Stomach (tissue), 9 donors: Measurements from ENCODE around the gene GIPC2. TPM values are rescaled to one million over a fixed set of nuclear protein-coding genes. Genes with fewer than 3 reads are reported as not detected.
"Not testable (repeated sequence)": the region's sequence is repeated elsewhere in the genome, so short reads cannot be mapped to it uniquely, and the experiment has no call there.

Experiments
- DNase-seq, 2 donors: peaks; one replicate each; pipeline versions ENCODE4 v3.0.0 to v3.0.0-alpha.2; 2013 to 2019
- H3K27ac ChIP-seq, 5 donors: fragments of 200-600 bp in 4 of 5; sonication (generic) in 4 of 5; one replicate each; pipeline ENCODE4 v1.5.1; 2013 to 2019; ENCODE audit warnings: mild to moderate bottlenecking in 1 of 5, moderate library complexity in 1 of 5
- H3K27me3 ChIP-seq, 3 donors: fragments of 200-600 bp; sonication (generic); one replicate each; pipeline ENCODE4 v1.5.1; 2017 to 2019; ENCODE audit warnings: mixed run types in 1 of 3
- H3K36me3 ChIP-seq, 4 donors: fragments of 200-600 bp; sonication (generic); 1 replicate in 3 of 4; 2 replicates in 1 of 4; pipeline ENCODE4 v1.5.1; 2016 to 2019
- H3K4me1 ChIP-seq, 4 donors: fragments of 200-600 bp; sonication (generic); one replicate each; pipeline ENCODE4 v1.5.1; 2016 to 2019
- H3K4me3 ChIP-seq, 4 donors: fragments of 200-600 bp; sonication (generic) in 3 of 4; one replicate each; pipeline ENCODE4 v1.5.1; 2016 to 2019; ENCODE audit warnings: mild to moderate bottlenecking in 1 of 4
- H3K9me3 ChIP-seq, 4 donors: fragments of 200-600 bp; sonication (generic); one replicate each; pipeline ENCODE4 v1.5.1; 2016 to 2019
- EP300 ChIP-seq: sonication (generic); formaldehyde crosslinking; IDR thresholded peaks from one replicate; pipeline ENCODE4 v1.6.1; 2017; ENCODE audit warnings: antibody characterized with exemption
- POLR2A ChIP-seq, 4 donors: fragments of 450-650 bp; IDR thresholded peaks; one replicate each; pipeline ENCODE4 v1.6.1; 2016; ENCODE audit warnings: antibody characterized with exemption in 4 of 4, control low read depth in 2 of 4, mild to moderate bottlenecking in 1 of 4, moderate library complexity in 1 of 4
- POLR2AphosphoS5 ChIP-seq, 3 donors: sonication (generic); formaldehyde crosslinking; IDR thresholded peaks; one replicate each; pipeline ENCODE4 v1.6.1; 2016; ENCODE audit warnings: antibody characterized with exemption in 3 of 3
- WGBS, 5 donors: extraction: QIAGEN DNeasy Blood & Tissue Kit in 3 of 5; methylation state at CpG; one replicate each; pipeline versions ENCODE4 v1.1.5 to v1.1.7; 2013 to 2018; 5-methylcytosine and 5-hydroxymethylcytosine counted together
- intact Hi-C: fragments of 100-400 bp; cut with DNase I; formaldehyde crosslinking; loops from one replicate; pipeline ENCODE4 v1.15.1; 2023; ENCODE audit warnings: low total_unique reads
- polyA plus RNA-seq, 3 donors: library from polyadenylated mRNA; stranded (reverse); fragments of 200-250 nt; gene quantifications; one replicate each; pipeline ENCODE4 v1.2.3, GENCODE V29; 2013
- total RNA-seq, 5 donors: library from RNA; depleted of rRNA; stranded (reverse); fragments of >200 nt; gene quantifications; one replicate each; pipeline versions ENCODE4 v1.1.0 to v1.2.3, GENCODE V29; 2014 to 2016
- TF ChIP-seq, protein P1 (sequence below), 7 experiments: fragments of 450-650 bp in 4 of 7; fragments of 200-600 bp in 3 of 7; sonication (generic) in 3 of 7; IDR thresholded peaks; one replicate each; pipeline ENCODE4 v1.5.1; 2016 to 2019; ENCODE audit warnings: antibody characterized with exemption in 7 of 7, control low read depth in 2 of 7, mild to moderate bottlenecking in 1 of 7
- donor health status: healthy with polysubstance abuse.
- donor health status: Bipolar disorder and iron deficiency.
- donor health status: healthy.

Gene GIPC2
- total and polyA plus RNA-seq, 8 donors, result 2.3 to 23.8 (median 5.2) TPM

DNA sequence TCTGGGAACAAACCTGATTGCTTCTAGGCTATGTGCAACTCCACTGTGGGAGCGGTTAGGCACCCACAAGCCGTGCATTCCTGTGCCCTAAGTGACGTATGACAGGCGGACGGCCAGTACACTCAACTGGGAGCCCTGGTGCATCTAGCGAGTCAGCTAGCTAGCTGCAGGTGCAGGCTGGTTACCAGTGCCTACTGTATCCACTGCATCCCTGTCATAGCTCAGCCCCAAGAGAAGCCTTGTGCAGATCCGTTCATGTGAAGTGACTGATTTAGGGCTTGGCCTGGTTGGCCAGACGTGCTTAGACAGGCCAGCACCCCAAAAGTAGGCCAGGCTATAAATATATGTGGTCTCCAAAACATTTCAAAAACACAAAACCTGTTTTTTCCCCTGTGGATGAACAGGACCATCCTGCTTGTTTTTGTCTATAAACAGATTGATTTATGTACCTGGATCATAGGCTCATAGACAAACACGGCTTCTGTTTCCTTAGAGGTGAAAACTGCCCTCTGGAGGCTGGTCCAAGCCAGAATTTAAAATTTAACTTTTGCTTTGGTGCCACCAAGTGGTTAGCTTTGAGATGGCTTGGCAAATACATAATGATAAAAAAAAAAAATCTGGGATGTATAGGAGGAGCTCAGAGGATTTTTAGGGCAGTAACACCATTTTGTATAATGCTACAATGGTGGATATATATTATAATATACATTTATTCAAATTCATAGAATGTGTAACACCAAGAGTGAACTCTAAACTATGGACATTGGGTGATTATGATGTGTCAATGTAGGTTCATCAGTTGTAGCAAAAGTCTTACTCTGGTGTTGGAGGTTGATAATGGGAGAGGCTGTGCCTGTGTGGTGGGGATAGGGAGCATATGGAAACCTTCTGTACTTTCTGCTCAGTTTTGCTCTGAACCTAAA is 68.5 kb downstream of the GIPC2 start:
- Histone ChIP-seq H3K27me3 (no peaks in the 10 kb centered on the region), H3K9me3 (no peaks in the 10 kb centered on the region), H3K36me3 (no peaks in the 10 kb centered on the region), H3K27ac (no peak overlapping the region), H3K4me3 (no peak overlapping the region), H3K4me1 (peaks cover 0 to 7% (median 0%) of the 10 kb centered on the region in 4 donors)
- TF ChIP-seq POLR2A (IDR thresholded peaks at IDR 0.05), result no peak
- TF ChIP-seq, protein P1, sequence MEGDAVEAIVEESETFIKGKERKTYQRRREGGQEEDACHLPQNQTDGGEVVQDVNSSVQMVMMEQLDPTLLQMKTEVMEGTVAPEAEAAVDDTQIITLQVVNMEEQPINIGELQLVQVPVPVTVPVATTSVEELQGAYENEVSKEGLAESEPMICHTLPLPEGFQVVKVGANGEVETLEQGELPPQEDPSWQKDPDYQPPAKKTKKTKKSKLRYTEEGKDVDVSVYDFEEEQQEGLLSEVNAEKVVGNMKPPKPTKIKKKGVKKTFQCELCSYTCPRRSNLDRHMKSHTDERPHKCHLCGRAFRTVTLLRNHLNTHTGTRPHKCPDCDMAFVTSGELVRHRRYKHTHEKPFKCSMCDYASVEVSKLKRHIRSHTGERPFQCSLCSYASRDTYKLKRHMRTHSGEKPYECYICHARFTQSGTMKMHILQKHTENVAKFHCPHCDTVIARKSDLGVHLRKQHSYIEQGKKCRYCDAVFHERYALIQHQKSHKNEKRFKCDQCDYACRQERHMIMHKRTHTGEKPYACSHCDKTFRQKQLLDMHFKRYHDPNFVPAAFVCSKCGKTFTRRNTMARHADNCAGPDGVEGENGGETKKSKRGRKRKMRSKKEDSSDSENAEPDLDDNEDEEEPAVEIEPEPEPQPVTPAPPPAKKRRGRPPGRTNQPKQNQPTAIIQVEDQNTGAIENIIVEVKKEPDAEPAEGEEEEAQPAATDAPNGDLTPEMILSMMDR (IDR thresholded peaks at IDR 0.05), result peak in 5 of 7 experiments; percentile 73 to 88 (median 85)
- TF ChIP-seq POLR2AphosphoS5 (IDR thresholded peaks at IDR 0.05), result peak in 1 of 3 donors; percentile 59
- intact Hi-C loops, result loop anchor here (10.0 kb wide), 1 partner anchor 139 kb away; the partner anchor contains the start of gene FUBP1
- WGBS, 5 donors, result 66 to 77% (median 73%) methylated on average over 8 to 9 of the region's 9 CpGs
- peak; percentile 65 to 88 for DNase-seq

DNA sequence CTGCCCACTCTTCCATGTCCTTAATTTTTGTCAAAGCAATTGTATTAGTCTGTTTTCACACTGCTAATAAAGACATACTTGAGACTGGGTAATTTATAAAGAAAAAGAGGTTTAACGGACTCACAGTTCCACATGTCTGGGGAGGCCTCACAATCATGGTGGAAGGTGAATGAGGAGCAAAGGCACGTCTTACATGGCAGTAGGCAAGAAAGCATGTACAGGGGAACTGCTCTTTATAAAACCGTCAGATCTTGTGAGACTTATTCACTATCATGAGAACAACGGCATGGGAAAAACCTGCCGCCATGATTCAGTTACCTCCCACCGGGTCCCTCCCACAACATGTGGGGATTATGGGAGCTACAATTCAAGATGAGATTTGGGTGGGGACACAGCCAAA is 74.7 kb downstream of the GIPC2 start:
- WGBS, 5 donors, result 95 to 98% (median 97%) methylated on average over 6 of the region's 6 CpGs
- H3K27ac ChIP-seq, intact Hi-C loops, H3K27me3 ChIP-seq, H3K36me3 ChIP-seq, H3K4me1 ChIP-seq, DNase-seq, H3K4me3 ChIP-seq, H3K9me3 ChIP-seq: not testable (repeated sequence)

DNA sequence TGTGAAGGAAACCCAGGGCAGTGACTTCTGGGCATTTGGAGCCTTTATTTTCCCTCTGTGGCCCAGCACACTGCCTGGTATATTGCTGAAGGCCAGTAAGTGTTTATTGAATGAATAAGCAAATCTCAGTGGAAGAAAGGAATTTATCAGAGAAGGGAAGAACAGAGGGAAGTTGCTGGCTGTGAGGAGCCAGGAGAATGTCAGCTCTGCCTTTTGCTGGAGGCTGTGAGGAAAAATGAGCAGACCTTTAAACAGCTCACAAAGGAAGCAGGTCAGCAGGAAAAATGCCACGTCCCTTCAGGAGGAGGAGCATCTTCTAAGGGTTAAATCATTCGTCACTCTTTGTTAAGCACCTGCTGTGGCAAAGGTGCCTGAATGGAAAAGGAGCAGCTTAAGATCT is 75.9 kb downstream of the GIPC2 start:
- Histone ChIP-seq H3K4me1 (no peaks in the 10 kb centered on the region), H3K9me3 (no peaks in the 10 kb centered on the region), H3K36me3 (no peaks in the 10 kb centered on the region), H3K4me3 (no peak overlapping the region), H3K27ac (no peak overlapping the region), H3K27me3 (no peaks in the 10 kb centered on the region)
- 67 to 90% (median 71%) methylated on average over 2 of the region's 2 CpGs for WGBS, 5 donors
- intact Hi-C loops, result no loop called here
- DNase-seq, result no peak
- TF ChIP-seq POLR2A (IDR thresholded peaks at IDR 0.05) (no peak), EP300 (no peak), POLR2AphosphoS5 (IDR thresholded peaks at IDR 0.05) (no peak)
- TF ChIP-seq, protein P1 (IDR thresholded peaks at IDR 0.05), result no peak

DNA sequence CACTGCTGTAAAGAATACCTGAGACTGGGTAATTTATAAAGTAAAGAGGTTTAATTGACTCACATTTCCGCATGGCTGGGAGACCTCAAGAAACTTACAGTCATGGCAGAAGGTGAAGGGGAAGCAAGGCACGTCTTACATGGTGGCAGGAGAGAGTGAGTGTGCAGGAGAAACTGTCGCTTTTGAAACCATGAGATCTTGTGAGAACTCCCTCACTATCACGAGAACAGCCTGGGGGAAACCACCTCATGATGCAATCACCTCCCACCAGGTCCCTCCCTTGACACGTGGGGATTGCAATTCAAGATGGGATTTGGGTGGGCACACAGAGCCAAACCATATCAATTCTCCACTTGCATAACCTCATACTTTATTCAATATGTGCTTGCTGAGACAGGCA is 76.6 kb downstream of the GIPC2 start:
- no peak for TF ChIP-seq POLR2A (IDR thresholded peaks at IDR 0.05)
- TF ChIP-seq POLR2AphosphoS5 (IDR thresholded peaks at IDR 0.05), result no peak
- no peak for TF ChIP-seq EP300
- TF ChIP-seq, protein P1 (IDR thresholded peaks at IDR 0.05), result no peak
- no peak for DNase-seq
- no peaks in the 10 kb centered on the region for H3K27me3 ChIP-seq
- H3K9me3 ChIP-seq, result no peaks in the 10 kb centered on the region
- H3K27ac ChIP-seq, result no peak overlapping the region
- no peaks in the 10 kb centered on the region for H3K36me3 ChIP-seq
- no peak overlapping the region for H3K4me3 ChIP-seq
- intact Hi-C loops, result no loop called here
- 63 to 78% (median 73%) methylated on average over 5 of the region's 5 CpGs for WGBS, 5 donors
- no peaks in the 10 kb centered on the region for H3K4me1 ChIP-seq

DNA sequence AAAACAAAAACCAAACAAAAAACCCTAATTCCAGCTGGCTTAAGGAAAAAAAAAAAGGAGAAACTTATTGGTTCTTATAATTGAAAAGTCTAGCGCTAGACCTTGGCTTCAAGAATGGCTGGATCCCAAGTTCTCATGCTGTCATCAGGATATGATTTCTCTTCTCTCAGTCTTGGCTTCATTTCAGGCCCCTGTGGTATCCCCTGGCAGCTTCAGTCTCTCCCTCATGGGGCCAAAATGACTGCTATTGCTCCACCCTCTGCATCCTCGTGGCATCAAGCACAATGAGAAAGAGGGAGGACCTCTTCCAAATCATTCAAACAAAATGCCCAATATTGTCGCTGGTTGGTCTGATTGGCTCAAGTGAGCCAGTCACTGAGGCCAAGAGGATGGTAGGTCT is 80.7 kb downstream of the GIPC2 start:
- Histone ChIP-seq H3K36me3 (no peaks in the 10 kb centered on the region), H3K9me3 (no peaks in the 10 kb centered on the region), H3K27ac (no peak overlapping the region), H3K4me3 (no peak overlapping the region), H3K27me3 (no peaks in the 10 kb centered on the region), H3K4me1 (no peaks in the 10 kb centered on the region)
- no peak for DNase-seq
- no peak for TF ChIP-seq EP300
- TF ChIP-seq POLR2AphosphoS5 (IDR thresholded peaks at IDR 0.05), result no peak
- no peak for TF ChIP-seq POLR2A (IDR thresholded peaks at IDR 0.05)
- TF ChIP-seq, protein P1 (IDR thresholded peaks at IDR 0.05), result no peak
- intact Hi-C loops, result no loop called here
- WGBS, 5 donors, result 84 to 92% (median 88%) methylated on average over 3 of the region's 3 CpGs
